Measurements from ENCODE around the gene LDLRAD4. TPM values are rescaled to one million over a fixed set of nuclear protein-coding genes. Genes with fewer than 3 reads are reported as not detected.

Gene LDLRAD4
- total and polyA plus RNA-seq, 2 experiments from 2014 or later, result 0.73 to 1.9 TPM

GRCh38 chr18:13613591-13614501, 395.3 kb downstream of the LDLRAD4 start:
- no peak overlapping the region for H3K4me3 Mint-ChIP-seq

More at GRCh38 chr18:13613591-13614501, 395.3 kb downstream of the LDLRAD4 start:
- TF ChIP-seq ZNF331 (CRISPR knock-in tag; IDR thresholded peaks at IDR 0.05; ENCODE audit: low read depth) (no peak), ZNF114 (CRISPR knock-in tag; IDR thresholded peaks at IDR 0.05) (no peak), ETS1 (IDR thresholded peaks at IDR 0.05) (no peak), EZH2 (IDR thresholded peaks at IDR 0.05; ENCODE audit: low read depth, unreplicated experiment) (no peak), STAT1 (IDR thresholded peaks at IDR 0.05; ENCODE audit: unreplicated experiment) (no peak), POLR2AphosphoS5 (IDR thresholded peaks at IDR 0.05; ENCODE audit: low read depth) (no peak), CTCF (conservative IDR thresholded peaks at IDR 0.05; ENCODE audit: low read depth in 2 of 2) (no peak), EZH2phosphoT487 (IDR thresholded peaks at IDR 0.05; ENCODE audit: unreplicated experiment) (no peak), JUNB (IDR thresholded peaks at IDR 0.05; ENCODE audit: unreplicated experiment) (no peak), NANOG (IDR thresholded peaks at IDR 0.05; ENCODE audit: borderline replicate concordance) (no peak), CREB1 (CRISPR knock-in tag; IDR thresholded peaks at IDR 0.05; ENCODE audit: low read depth) (no peak)
- TF ChIP-seq, protein P1, sequence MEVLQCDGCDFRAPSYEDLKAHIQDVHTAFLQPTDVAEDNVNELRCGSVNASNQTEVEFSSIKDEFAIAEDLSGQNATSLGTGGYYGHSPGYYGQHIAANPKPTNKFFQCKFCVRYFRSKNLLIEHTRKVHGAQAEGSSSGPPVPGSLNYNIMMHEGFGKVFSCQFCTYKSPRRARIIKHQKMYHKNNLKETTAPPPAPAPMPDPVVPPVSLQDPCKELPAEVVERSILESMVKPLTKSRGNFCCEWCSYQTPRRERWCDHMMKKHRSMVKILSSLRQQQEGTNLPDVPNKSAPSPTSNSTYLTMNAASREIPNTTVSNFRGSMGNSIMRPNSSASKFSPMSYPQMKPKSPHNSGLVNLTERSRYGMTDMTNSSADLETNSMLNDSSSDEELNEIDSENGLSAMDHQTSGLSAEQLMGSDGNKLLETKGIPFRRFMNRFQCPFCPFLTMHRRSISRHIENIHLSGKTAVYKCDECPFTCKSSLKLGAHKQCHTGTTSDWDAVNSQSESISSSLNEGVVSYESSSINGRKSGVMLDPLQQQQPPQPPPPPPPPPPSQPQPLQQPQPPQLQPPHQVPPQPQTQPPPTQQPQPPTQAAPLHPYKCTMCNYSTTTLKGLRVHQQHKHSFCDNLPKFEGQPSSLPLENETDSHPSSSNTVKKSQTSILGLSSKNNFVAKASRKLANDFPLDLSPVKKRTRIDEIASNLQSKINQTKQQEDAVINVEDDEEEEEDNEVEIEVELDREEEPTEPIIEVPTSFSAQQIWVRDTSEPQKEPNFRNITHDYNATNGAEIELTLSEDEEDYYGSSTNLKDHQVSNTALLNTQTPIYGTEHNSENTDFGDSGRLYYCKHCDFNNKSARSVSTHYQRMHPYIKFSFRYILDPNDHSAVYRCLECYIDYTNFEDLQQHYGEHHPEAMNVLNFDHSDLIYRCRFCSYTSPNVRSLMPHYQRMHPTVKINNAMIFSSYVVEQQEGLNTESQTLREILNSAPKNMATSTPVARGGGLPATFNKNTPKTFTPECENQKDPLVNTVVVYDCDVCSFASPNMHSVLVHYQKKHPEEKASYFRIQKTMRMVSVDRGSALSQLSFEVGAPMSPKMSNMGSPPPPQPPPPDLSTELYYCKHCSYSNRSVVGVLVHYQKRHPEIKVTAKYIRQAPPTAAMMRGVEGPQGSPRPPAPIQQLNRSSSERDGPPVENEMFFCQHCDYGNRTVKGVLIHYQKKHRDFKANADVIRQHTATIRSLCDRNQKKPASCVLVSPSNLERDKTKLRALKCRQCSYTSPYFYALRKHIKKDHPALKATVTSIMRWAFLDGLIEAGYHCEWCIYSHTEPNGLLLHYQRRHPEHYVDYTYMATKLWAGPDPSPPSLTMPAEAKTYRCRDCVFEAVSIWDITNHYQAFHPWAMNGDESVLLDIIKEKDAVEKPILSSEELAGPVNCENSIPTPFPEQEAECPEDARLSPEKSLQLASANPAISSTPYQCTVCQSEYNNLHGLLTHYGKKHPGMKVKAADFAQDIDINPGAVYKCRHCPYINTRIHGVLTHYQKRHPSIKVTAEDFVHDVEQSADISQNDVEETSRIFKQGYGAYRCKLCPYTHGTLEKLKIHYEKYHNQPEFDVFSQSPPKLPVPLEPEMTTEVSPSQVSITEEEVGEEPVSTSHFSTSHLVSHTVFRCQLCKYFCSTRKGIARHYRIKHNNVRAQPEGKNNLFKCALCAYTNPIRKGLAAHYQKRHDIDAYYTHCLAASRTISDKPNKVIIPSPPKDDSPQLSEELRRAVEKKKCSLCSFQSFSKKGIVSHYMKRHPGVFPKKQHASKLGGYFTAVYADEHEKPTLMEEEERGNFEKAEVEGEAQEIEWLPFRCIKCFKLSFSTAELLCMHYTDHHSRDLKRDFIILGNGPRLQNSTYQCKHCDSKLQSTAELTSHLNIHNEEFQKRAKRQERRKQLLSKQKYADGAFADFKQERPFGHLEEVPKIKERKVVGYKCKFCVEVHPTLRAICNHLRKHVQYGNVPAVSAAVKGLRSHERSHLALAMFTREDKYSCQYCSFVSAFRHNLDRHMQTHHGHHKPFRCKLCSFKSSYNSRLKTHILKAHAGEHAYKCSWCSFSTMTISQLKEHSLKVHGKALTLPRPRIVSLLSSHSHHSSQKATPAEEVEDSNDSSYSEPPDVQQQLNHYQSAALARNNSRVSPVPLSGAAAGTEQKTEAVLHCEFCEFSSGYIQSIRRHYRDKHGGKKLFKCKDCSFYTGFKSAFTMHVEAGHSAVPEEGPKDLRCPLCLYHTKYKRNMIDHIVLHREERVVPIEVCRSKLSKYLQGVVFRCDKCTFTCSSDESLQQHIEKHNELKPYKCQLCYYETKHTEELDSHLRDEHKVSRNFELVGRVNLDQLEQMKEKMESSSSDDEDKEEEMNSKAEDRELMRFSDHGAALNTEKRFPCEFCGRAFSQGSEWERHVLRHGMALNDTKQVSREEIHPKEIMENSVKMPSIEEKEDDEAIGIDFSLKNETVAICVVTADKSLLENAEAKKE (CRISPR knock-in tag; IDR thresholded peaks at IDR 0.05), result no peak
- TF ChIP-seq, protein P2, sequence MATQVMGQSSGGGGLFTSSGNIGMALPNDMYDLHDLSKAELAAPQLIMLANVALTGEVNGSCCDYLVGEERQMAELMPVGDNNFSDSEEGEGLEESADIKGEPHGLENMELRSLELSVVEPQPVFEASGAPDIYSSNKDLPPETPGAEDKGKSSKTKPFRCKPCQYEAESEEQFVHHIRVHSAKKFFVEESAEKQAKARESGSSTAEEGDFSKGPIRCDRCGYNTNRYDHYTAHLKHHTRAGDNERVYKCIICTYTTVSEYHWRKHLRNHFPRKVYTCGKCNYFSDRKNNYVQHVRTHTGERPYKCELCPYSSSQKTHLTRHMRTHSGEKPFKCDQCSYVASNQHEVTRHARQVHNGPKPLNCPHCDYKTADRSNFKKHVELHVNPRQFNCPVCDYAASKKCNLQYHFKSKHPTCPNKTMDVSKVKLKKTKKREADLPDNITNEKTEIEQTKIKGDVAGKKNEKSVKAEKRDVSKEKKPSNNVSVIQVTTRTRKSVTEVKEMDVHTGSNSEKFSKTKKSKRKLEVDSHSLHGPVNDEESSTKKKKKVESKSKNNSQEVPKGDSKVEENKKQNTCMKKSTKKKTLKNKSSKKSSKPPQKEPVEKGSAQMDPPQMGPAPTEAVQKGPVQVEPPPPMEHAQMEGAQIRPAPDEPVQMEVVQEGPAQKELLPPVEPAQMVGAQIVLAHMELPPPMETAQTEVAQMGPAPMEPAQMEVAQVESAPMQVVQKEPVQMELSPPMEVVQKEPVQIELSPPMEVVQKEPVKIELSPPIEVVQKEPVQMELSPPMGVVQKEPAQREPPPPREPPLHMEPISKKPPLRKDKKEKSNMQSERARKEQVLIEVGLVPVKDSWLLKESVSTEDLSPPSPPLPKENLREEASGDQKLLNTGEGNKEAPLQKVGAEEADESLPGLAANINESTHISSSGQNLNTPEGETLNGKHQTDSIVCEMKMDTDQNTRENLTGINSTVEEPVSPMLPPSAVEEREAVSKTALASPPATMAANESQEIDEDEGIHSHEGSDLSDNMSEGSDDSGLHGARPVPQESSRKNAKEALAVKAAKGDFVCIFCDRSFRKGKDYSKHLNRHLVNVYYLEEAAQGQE (IDR thresholded peaks at IDR 0.05; ENCODE audit: unreplicated experiment), result no peak
- Mint-ChIP-seq H3K36me3 (ENCODE audit: low read depth) (no peaks in the 10 kb centered on the region), H3K27ac (no peak overlapping the region), H3K27me3 (ENCODE audit: insufficient read depth, low read depth, poor library complexity) (peaks cover 32% of the 10 kb centered on the region), H3K4me1 (peaks cover 17% of the 10 kb centered on the region), H3K9me3 (no peaks in the 10 kb centered on the region)
- DNase-seq (ENCODE audit: low spot score) (no peak), ATAC-seq (no peak)
- H2AFZ ChIP-seq, result no peak overlapping the region
- H3K9me2 ChIP-seq (ENCODE audit: insufficient read depth), result no peaks in the 10 kb centered on the region
- H3F3A ChIP-seq (replicated peaks; ENCODE audit: low read depth), result no peaks in the 10 kb centered on the region
- peaks cover 11% of the 10 kb centered on the region for H3K4me1 ChIP-seq (ENCODE audit: insufficient read depth)
- H3K4me3 ChIP-seq, result no peak overlapping the region
- no peaks in the 10 kb centered on the region for H3K36me3 ChIP-seq (ENCODE audit: insufficient read depth)
- no peak overlapping the region for H3K27ac ChIP-seq (ENCODE audit: low read depth)
- no peak overlapping the region for H3K4me2 ChIP-seq
- H3K27me3 ChIP-seq (ENCODE audit: insufficient read depth), result no peaks in the 10 kb centered on the region; the same call in 1 of the 2 replicates
- H4K20me1 ChIP-seq (replicated peaks; ENCODE audit: insufficient read depth), result no peaks in the 10 kb centered on the region
- no peaks in the 10 kb centered on the region for H3K79me2 ChIP-seq (replicated peaks; ENCODE audit: insufficient read depth)

All from GM23338 (cell line).